Activated naive CD8-positive, alpha-beta T cell treated with anti-CD3 and anti-CD28 coated beads, Interleukin-2, amount 10 ng/mL, durations not matched to agents 7 days and 5 days (primary cell): Measurements from ENCODE around the gene GRM5. TPM values are rescaled to one million over a fixed set of nuclear protein-coding genes. Genes with fewer than 3 reads are reported as not detected.
"Not testable (repeated sequence)": the region's sequence is repeated elsewhere in the genome, so short reads cannot be mapped to it uniquely, and the experiment has no call there.

Experiments
- ATAC-seq: fragments of 150-1000 bp; cut with Tn5 transposase; one replicate; pipeline ENCODE4 v1.10.0; 2021; ENCODE audit warnings: low read depth, moderate library complexity
- POLR2A ChIA-PET: fragments of 350-600 bp; sonication (Branson Sonifier 250); formaldehyde crosslinking; loops from one replicate; lab custom pipeline; 2021; ENCODE audit warnings: antibody characterized with exemption; lab: Charles Lee
- DNase-seq: peaks from one replicate; pipeline ENCODE4 v3.0.0; 2021
- H3K27ac Mint-ChIP-seq: one replicate; pipeline ENCODE4 v1.8.0; 2022; ENCODE audit warnings: mild to moderate bottlenecking, mixed read lengths
- H3K27me3 Mint-ChIP-seq: one replicate; pipeline ENCODE4 v1.8.0; 2022; ENCODE audit warnings: mild to moderate bottlenecking, moderate library complexity, mixed read lengths
- H3K36me3 Mint-ChIP-seq: one replicate; pipeline ENCODE4 v1.8.0; 2021; ENCODE audit warnings: mild to moderate bottlenecking, mixed read lengths
- H3K4me1 Mint-ChIP-seq: one replicate; pipeline ENCODE4 v1.8.0; 2021; ENCODE audit warnings: mixed read lengths
- H3K4me3 Mint-ChIP-seq: one replicate; pipeline ENCODE4 v1.8.0; 2022; ENCODE audit warnings: mild to moderate bottlenecking, moderate library complexity, mixed read lengths
- H3K9me3 Mint-ChIP-seq: one replicate; pipeline ENCODE4 v1.8.0; 2021; ENCODE audit warnings: mixed read lengths
- total RNA-seq, 2 experiments: library from RNA; stranded (reverse); gene quantifications; one replicate each; pipeline ENCODE4 v1.2.3, GENCODE V29; 2021

Gene GRM5
- total RNA-seq, 2 experiments from 2014 or later, result not detected

DNA sequence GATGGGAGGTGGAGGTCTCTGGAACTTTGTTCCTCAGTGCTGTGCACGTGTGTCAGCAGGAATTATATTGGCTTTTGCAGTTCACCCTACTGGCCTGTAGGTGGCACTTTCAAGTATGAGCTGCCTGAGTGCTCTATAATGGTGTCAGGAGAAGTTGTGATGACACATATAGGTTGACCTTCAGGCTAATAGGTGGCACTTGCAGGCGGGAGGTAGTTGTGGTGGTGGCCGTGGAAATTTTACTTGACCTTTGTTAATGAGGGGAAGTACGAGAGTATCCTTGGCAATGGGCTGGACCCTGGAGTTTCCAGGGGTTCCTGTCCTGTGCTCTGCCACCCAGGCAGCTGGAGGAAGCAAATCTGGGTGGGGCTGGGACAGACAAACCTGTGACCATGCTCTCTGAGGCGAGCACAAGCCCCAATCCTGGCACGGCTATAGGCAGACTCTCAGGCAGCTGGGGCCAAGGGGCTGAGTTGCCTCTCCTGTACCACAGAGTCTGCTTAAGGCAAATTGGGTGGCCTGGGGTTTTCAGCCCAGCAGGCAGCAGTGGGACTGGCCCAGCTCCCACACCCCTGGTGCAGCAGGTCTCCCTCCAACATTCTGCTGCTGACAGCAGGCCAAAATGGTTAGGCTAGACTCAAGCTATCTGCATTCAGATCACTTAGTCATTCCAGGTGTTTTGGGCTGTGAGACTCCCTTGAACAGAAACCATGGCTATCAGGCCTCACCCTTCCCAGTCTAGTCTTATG lies 580.7 kb downstream of the GRM5 start:
- POLR2A ChIA-PET, result no interaction called here
- peak; percentile 56 for ATAC-seq
- no peaks in the 10 kb centered on the region for H3K27me3 Mint-ChIP-seq
- H3K27ac Mint-ChIP-seq, result no peak overlapping the region
- H3K36me3 Mint-ChIP-seq, result peaks cover 3% of the 10 kb centered on the region
- H3K9me3 Mint-ChIP-seq, result peaks cover 2% of the 10 kb centered on the region
- DNase-seq, result no peak
- peaks cover 6% of the 10 kb centered on the region for H3K4me1 Mint-ChIP-seq
- H3K4me3 Mint-ChIP-seq, result no peak overlapping the region

DNA sequence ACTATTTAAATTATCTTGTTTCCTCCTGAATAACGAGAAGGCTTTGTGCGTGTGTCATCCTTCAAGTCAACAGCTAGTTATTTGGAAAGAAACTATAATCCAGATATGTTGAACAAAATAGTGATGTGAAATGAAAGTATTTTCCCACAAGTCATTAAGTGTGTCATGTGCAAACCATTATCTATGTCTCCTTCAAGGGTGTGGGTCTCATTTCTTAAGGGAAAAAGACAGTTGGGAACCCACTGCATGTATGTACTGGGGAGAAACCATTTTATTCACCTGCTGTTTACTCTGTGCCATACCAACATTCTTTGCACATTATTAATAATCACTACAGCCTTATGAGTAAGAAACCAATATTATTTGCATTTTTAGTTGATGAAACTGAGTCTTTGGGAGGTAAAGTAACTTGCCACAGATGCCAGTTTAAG lies 582.9 kb downstream of the GRM5 start:
- ATAC-seq (no peak), DNase-seq (no peak)
- H3K27ac Mint-ChIP-seq, result no peak overlapping the region
- peaks cover 6% of the 10 kb centered on the region for H3K4me1 Mint-ChIP-seq
- H3K9me3 Mint-ChIP-seq, result peaks cover 2% of the 10 kb centered on the region
- peaks cover 3% of the 10 kb centered on the region for H3K36me3 Mint-ChIP-seq
- H3K4me3 Mint-ChIP-seq, result no peak overlapping the region
- H3K27me3 Mint-ChIP-seq, result no peaks in the 10 kb centered on the region
- POLR2A ChIA-PET, result no interaction called here

DNA sequence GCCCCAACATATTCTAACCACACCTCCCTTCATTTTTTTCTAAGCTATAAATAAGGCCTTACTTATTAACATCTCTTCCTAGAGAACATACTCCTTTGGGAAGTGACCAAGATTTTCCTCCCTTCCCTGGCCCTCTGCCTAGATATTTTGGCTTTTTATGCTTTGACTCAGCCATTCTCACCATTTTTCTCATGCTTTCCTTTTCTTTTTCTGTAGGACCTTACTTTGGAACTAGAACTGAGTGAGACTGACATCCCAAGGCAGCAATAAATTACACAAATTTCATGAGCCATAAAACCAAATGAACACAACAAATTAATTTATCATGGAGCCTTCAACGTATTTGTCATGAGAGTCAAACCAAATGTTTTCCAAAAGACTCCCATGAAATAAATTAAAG lies 585.6 kb downstream of the GRM5 start:
- DNase-seq, result no peak
- Mint-ChIP-seq H3K27ac (no peak overlapping the region), H3K36me3 (peaks cover 3% of the 10 kb centered on the region), H3K4me3 (no peak overlapping the region), H3K27me3 (no peaks in the 10 kb centered on the region), H3K9me3 (peaks cover 2% of the 10 kb centered on the region), H3K4me1 (peaks cover 4% of the 10 kb centered on the region)
- POLR2A ChIA-PET, result no interaction called here
- ATAC-seq, result no peak

DNA sequence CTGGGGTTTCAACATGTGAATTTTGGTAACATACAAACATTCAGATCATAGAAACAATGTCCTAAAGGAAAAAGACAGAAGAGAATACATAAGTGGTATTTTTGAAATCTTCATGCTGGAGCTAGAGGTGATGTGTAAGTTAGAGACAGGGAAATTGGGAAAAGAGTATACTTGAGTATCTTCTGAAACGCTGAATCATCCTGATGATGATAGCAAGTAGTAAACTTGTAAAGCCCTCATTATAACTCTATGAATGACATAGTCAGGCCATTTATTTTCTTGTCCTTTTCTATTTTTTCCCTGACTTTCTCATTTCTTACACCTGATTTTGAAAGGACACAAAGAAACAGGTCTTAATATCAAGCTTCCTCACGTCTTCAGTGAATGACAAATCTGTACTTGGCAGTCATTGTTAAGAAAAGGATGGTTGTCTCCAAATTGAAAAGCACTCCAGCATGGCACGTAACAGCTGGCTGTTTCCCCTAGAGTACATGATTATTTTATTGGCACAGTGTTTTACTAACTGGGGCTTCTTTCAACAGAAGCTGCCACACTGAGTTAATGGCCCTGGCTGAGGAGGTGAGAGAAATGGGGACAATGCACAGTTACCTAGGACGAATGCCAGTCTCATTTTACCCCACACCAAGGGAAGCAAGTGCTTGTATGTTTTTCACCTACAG lies 587.5 kb downstream of the GRM5 start:
- Mint-ChIP-seq H3K4me3 (no peak overlapping the region), H3K36me3 (peaks cover 3% of the 10 kb centered on the region), H3K27ac (no peak overlapping the region), H3K9me3 (peaks cover 2% of the 10 kb centered on the region), H3K4me1 (no peaks in the 10 kb centered on the region), H3K27me3 (peaks cover 3% of the 10 kb centered on the region)
- POLR2A ChIA-PET, result no interaction called here
- ATAC-seq (no peak), DNase-seq (no peak)

DNA sequence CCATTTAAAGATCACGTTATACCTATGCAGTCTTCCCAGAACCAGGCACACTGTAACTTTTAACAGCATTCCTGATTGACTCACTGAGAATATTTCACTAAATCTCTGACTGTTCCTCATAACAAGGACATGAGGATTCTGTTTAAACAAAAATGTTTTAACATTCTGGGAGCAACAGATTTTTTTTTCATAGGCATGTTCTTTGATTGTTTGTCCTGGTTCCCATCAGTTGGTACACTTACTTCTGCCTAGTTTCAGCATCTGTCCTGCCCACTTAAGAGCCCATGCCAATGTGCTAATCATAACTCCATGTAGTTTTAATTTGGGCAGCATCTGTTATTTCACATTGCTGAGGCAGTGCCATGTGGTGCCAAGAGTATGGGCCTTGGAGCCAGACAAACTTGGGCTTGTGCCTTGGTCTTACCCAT lies 589.8 kb downstream of the GRM5 start:
- Mint-ChIP-seq H3K36me3 (peaks cover 3% of the 10 kb centered on the region), H3K27ac (no peak overlapping the region), H3K4me1 (no peaks in the 10 kb centered on the region), H3K4me3 (no peak overlapping the region), H3K27me3 (peaks cover 3% of the 10 kb centered on the region), H3K9me3 (peaks cover 2% of the 10 kb centered on the region)
- DNase-seq, result no peak
- no peak for ATAC-seq
- POLR2A ChIA-PET, result no interaction called here

DNA sequence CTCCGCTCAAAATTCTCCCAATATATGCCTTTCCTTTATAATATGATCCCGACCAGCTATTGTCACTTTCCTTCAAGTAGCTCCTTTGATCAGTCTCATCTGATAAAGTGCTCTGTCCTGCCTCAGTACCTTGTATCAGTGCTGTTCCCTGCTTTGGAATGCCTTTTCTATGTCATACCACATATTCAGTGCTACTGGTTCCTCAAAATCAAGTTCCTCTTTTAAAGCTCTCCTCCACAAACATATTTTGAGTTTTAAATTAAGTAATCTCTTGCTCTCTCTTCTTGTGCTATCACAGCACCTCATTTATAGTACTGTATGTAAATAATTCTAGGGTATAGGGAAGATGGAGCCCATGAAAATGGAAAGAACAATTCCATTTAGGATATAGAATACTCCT lies 591.1 kb downstream of the GRM5 start:
- no peak for DNase-seq
- POLR2A ChIA-PET, result no interaction called here
- H3K36me3 Mint-ChIP-seq, result no peaks in the 10 kb centered on the region
- no peaks in the 10 kb centered on the region for H3K4me1 Mint-ChIP-seq
- no peak for ATAC-seq
- no peaks in the 10 kb centered on the region for H3K9me3 Mint-ChIP-seq
- no peak overlapping the region for H3K4me3 Mint-ChIP-seq
- no peak overlapping the region for H3K27ac Mint-ChIP-seq
- H3K27me3 Mint-ChIP-seq, result peaks cover 3% of the 10 kb centered on the region

DNA sequence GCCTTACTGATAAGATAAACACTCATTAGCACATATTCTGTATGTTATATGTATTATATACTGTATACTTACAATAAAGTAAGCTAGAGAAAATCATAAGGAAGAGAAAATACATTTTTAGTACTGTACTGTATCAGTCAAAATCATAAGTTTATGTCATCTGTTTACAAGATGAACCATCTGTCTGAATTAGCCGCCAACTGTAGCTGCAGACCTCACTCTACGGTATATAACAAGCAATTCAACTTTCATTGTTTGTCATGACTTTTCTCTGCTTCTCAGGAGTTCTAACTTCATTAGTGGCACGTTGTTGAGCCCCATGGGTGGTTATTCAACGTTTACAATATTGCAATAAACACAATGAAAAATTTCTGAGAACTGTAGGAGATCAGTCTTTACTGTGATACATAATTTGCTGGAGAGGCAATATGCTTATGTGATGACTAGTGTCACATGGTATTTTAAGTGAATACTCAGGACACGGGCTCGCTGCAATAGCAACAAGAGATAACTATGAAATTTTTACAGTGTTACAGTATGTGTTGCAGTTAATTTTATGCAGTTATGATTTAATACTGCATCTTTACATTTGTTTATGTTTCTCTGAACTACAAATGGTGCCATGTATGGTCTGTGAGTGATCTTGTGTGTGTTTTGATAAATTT lies 596.1 kb downstream of the GRM5 start:
- DNase-seq, result no peak
- Mint-ChIP-seq H3K4me3 (no peak overlapping the region), H3K36me3 (no peaks in the 10 kb centered on the region), H3K27ac (no peak overlapping the region), H3K27me3 (peaks cover 8% of the 10 kb centered on the region), H3K4me1 (no peaks in the 10 kb centered on the region), H3K9me3 (peaks cover 2% of the 10 kb centered on the region)
- POLR2A ChIA-PET, result no interaction called here
- ATAC-seq, result no peak

DNA sequence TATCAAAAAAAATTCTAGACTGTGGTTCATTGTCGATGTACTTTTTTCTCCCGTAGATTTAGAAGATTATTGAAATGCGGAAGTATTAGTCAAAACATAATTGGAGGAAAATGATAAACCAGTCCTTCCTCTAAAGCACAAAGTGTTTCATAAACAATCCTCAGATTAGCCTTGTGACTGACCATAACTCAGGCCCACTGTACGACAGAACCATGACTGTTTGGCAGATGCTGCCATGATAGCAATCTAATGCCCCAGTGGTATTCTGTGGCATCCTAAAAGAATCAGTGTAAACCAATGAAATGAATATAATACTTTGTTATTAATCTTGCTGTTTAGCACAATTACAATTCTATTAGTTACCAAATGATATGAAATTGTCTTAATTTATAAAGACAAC lies 601.3 kb downstream of the GRM5 start:
- H3K36me3 Mint-ChIP-seq, result peaks cover 2% of the 10 kb centered on the region
- H3K4me3 Mint-ChIP-seq, result no peak overlapping the region
- H3K27ac Mint-ChIP-seq, result no peak overlapping the region
- H3K27me3 Mint-ChIP-seq, result peaks cover 8% of the 10 kb centered on the region
- H3K4me1 Mint-ChIP-seq, result no peaks in the 10 kb centered on the region
- peaks cover 17% of the 10 kb centered on the region for H3K9me3 Mint-ChIP-seq
- no peak for ATAC-seq
- DNase-seq, result no peak
- POLR2A ChIA-PET, result no interaction called here

DNA sequence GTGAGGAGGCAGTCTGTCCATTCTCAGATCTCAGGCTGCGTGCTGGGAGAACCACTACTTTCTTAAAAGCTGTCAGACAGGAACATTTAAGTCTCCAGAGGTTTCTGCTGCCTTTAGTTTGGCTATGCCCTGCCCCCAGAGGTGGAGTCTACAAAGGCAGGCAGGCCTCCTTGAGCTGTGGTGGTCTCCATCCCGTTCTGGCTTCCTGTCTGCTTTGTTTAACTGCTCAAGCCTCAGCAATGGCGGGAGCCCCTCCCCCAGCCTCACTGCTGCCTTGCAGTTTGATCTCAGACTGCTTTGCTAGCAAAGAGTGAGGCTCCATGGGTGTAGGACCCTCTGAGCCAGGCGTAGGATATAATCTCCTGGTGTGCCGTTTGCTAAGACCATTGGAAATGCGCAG lies 602.5 kb downstream of the GRM5 start:
- H3K4me3 Mint-ChIP-seq, DNase-seq, H3K27ac Mint-ChIP-seq, H3K36me3 Mint-ChIP-seq, H3K4me1 Mint-ChIP-seq, POLR2A ChIA-PET, ATAC-seq, H3K27me3 Mint-ChIP-seq: not testable (repeated sequence)
- peaks cover 20% of the 10 kb centered on the region for H3K9me3 Mint-ChIP-seq

DNA sequence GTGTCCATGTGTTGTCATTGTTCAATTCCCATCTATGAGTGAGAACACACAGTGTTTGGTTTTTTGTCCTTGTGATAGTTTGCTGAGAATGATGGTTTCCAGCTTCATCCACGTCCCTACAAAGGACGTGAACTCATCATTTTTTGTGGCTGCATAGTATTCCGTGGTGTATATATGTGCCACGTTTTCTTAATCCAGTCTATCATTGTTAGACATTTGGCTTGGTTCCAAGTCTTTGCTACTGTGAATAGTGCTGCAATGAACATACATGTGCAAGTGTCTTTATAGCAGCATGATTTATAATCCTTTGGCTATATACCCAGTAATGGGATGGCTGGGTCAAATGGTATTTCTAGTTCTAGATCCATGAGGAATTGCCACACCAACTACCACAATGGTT lies 607.7 kb downstream of the GRM5 start:
- H3K4me1 Mint-ChIP-seq, H3K4me3 Mint-ChIP-seq, H3K27ac Mint-ChIP-seq, POLR2A ChIA-PET, DNase-seq, ATAC-seq, H3K36me3 Mint-ChIP-seq: not testable (repeated sequence)
- H3K27me3 Mint-ChIP-seq, result peaks cover 12% of the 10 kb centered on the region
- peaks cover 20% of the 10 kb centered on the region for H3K9me3 Mint-ChIP-seq

DNA sequence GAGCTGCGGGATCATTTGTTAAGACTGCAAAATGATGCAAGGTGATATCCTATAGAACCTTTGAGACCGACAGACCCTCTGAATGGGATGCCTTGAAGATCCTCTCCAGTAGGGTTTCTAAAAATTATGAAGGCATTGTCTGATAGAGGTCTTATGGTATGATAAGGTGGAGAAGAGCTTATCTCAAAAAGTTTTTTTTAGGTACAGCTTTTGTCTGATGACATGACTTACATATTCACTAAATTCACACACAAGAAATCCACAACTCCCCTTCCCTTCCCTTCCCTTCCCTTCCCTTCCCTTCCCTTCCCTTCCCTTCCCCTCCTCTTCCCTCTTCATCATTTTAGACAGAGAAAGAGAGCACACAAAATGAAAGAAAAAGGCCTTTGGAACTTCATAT lies 609.8 kb downstream of the GRM5 start:
- ATAC-seq (no peak), DNase-seq (no peak)
- Mint-ChIP-seq H3K27ac (no peak overlapping the region), H3K9me3 (peaks cover 6% of the 10 kb centered on the region), H3K4me3 (no peak overlapping the region), H3K27me3 (peaks cover 22% of the 10 kb centered on the region), H3K36me3 (peaks cover 5% of the 10 kb centered on the region), H3K4me1 (no peaks in the 10 kb centered on the region)
- POLR2A ChIA-PET, result no interaction called here

DNA sequence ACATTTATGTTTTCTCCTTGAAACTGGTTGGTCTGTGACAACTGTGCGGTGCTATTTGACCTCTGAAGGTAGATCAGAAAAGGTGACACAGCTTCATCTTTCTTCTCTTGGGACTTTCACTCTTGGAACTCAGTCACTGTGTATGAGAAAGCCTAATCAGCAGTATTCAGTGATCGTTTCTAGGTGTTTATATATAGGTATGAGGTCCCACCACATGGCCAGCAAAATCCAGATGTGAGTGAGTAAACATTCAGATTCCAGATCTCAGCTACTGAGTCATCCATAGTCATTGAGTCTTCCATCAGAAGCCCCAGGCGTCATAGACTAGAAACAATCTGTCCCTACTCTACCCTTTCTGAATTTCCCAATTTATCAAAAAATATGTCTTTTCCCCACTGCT lies 610.9 kb downstream of the GRM5 start:
- POLR2A ChIA-PET, result no interaction called here
- Mint-ChIP-seq H3K4me3 (no peak overlapping the region), H3K4me1 (no peaks in the 10 kb centered on the region), H3K27ac (no peak overlapping the region), H3K36me3 (peaks cover 6% of the 10 kb centered on the region), H3K9me3 (peaks cover 6% of the 10 kb centered on the region), H3K27me3 (peaks cover 20% of the 10 kb centered on the region)
- DNase-seq (no peak), ATAC-seq (no peak)
